ENCODE measurements around the gene AJAP1.

AJAP1 gene

DNA sequence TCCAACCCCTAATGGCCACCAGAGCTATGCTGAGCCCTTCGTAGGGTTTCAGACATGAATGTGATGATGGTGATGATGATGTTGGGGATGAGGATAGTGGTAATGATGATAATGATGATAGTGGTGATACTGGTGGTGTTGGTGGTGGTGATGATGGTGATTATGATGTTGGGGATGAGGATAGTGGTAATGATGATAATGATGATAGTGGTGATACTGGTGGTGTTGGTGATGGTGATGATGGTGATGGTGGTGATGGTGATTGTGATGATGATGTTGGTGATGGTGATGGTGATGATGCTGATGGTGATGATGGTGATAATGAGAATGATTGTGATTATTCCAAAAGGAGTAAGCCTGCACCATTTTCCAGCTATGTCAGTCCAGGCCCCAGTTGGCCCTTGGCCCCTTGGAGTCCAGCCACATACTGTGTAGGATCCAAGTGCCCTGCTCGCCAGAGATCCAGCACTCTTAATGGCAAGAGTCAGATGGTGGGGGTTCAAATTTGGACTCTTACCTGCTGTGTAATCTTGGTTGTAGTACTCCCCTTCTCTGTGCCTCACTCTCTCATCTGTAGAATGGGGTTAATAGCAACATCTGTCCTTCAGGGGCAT lies 28.3 kb downstream of the AJAP1 start:
- no peak for DNase-seq (ENCODE audit: low read depth)

DNA sequence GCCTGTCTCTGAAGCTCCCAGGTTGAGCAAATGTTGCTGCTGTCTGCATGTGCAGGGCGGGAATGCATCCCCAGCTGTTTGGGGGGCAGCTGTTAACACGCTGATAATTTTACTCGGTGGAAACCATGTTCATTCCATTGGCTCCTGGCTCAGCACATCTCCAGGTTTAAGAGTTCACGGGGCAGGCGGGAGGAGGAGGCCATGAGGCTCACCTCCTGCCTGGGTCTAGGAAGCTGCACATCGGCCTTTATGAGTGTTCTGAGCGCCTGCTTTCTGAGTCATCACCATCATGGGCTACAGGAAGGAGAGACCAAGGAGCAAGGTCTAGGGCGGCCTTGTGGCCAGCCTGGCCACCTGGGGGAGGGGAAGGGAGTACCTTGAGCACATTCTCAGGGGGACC lies 29.7 kb downstream of the AJAP1 start:
- DNase-seq (ENCODE audit: low read depth) = no peak

DNA sequence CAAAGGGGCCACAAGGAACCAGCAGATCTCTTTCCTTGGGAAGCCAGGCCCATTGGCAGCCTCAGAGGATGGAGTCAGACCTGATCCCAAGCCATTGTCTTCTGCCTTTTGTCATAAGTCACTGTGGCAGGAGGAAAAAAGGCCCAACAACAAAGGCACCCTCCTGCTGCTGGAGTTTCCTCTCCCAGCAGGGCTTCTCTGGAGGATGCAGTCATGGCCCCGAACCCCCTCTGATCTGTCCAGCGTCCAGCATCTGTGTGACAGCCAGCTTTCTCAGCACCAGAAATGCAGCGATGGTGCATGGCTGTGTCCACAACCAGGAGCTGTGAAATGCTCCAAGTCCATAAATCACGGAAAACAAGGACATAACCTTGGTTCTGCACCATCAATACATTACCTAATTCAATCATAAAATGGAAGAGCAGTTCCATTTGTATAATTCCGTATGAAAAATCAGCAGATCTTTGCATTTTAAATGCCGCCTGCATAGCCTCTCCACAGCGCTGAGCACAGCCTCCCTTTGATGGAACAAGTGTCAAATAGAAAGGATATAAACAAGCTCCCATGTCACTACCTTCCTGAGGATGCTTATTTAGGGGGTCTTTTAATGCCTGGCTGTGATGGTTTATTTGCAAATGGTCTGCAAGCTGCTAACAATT lies 30.6 kb downstream of the AJAP1 start:
- DNase-seq (ENCODE audit: low read depth) = no peak

DNA sequence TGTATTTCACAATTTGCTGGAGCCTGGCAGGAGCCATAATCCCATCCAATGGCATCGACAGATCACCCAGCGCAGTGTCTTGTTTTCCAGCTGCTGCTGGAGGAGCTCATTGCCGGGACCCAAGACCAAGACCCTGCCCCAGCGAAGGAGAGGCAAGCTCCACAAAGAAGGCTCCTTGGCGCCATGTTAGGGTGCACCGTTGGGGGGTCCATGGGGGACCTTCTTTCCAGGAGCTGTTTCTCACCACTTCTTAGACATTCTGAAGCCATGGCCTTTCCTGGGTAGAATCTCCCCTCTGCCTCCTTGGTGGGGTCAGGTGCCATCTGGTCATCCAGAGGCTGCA lies 31.1 kb downstream of the AJAP1 start:
- no peak for DNase-seq (ENCODE audit: low read depth)

DNA sequence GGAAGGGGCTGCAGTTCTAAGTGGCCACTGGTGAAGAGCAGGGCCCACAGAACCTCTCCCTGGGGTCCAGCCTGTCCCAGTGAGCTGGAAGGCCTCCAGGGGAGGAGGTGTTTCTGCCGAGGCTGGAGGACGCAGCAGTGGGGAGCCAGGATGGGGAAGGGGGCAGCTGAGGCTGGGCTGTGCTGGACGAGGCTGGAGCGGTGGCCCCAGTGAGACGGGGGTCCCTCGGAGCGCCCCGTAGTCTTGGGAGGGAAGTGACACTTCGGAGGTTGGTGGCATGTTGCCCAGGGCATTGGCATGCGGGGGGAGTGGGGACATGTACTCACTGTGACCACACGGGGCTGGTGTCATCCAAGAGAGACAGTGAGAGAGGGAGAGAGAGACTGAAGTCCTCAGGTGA lies 33.5 kb downstream of the AJAP1 start:
- no peak for DNase-seq (ENCODE audit: low read depth)

DNA sequence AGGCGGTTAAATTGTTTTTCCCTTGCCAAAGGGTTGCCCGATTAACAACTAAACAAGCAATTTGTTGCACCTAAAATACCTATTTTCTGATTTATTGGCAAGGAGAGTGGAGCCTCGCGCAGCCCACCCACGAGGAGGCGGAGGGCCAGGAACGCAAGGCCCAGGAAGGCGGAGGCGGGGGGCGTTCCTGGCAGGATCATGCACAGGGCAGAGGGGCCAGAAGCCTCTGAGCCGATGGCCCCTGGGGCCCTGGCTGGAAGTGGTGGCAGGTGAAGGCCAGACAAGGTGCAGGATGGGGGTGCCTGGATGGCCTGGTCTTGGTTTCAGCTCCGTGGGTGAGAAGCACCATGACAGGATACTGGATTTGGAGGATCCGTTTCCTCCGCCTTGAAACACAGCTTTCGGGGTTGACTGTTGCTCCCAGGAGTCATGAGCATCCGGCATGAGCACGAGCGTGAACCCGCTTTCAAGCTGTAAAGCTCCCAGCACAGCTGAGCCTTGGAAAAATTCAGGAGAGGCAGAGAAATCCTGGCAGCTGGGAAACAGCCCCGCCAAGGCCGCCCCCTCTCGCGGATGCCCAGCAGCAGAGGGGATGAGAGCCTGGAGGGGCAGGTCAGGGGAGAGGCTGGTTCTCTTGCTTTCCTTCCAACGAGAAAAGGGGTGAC lies 35.0 kb downstream of the AJAP1 start:
- DNase-seq (ENCODE audit: low read depth) = no peak

DNA sequence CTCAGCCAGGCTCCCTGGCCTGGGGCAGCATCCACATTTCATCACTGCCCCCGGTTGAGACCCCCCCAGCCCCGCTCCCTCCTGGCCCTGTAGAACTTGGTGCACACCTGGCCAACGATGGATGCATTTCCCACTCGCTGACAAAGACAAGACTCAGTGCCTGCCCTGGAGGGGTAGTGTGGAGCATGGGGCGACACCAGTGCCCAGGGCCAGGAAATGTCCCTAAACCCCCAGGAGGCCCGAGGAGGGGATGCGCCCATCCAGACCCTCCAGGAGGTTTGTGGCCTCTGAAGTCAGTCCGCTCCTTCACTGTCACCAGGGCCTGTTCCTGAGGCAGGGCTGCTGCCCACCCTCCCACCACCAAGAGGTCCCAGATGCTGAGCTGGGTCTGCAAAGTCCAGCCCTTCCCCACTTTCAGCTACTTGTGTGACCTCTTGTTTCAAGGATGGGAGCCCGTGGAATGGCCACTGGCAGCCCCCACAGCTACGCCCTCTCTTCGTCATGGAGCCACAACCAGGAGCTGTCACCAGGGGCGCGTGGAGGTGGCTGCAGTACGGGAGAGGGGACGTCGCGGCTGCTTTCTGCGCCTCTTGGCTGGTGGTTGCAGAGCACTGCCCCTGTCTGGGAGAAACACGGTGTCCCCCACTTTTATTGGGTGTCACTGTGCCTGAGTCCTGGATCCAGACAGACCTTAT lies 35.7 kb downstream of the AJAP1 start:
- DNase-seq (ENCODE audit: low read depth) = no peak

DNA sequence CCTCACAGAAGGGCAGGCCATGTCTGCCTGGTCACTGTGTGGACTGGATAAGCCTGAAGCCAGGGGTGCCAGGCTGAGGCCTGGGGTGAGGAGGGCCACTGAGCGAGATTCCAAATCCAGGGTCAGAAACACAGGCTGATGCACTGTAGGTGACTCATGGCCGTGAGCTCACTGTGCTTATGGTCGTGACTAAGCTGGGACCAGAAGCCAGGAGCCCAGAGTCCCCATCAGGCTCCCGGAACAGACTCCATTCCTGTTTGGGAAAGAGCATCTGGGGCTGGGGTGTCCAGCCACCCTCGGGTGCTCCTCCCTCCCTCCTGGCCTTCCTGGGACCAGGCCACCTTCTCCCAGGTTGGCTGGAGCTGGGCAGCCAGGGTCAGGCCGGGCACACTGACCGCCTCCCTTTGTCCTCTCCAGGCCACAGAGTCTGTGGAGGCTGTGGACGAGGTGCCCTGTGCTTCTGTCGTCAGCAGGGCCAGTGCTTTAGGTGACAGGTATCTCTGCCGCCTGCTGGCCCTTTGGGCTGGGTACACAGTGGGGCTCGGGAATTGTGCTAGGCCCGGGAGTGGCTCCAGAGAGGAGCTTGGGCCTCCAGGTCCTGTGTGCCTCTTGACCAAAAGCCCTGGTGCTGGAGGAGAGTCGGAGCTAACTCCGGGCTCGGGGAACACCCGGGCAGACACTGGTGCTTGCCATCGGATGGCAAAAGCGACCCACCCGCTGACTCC lies 36.7 kb downstream of the AJAP1 start:
- no peak for DNase-seq (ENCODE audit: low read depth)

DNA sequence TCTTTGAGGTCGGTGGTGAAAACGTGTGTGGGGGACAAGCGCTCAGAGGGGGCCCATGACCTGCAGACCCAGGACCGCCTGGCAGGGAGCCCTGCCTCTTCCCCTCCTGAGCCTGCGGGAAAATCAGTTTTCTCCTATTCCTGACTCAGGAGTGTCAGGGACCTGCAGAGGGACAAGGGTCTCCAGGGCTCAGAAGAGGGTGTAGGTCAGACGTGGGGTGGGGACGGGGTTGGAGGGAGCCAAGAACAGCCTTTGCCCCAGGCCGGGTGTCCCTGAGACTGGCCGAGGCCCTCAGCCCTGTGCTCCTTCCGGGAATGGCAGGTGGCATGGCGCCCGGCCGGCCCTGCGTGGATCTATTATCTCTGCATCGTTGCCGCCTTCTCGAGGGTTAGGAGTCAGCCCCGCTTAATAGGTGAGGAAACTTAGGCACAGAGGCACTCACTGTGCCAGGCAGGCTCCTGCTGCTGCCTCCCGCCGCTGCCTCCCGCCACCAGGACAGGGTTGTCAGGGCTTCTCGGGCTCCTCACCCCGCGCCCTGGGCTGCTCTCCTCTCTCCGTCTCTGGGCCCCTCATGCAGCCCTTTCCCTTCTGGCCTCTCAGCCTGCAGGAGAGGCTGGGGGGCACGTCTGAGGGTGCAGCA lies 37.5 kb downstream of the AJAP1 start:
- DNase-seq (ENCODE audit: low read depth) = no peak

DNA sequence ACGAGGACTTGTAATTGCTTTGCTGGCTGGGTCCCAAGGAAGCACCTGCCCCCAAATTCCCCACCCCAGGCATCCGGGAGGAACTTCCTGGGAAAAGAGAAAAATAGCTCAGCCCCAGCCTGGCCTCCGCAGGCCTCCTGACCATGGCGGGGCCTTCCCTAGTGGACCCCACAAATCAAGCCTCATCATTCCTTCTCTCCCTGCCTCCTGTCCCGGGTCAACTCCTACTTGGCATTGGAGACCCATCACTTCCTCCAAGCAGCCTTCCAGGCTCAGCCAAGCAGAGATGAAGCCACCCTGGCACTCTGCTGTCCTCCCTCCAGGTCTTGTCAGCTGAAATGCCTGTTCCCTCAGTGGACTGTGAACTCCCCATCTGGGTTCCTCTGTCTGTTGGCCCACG lies 38.0 kb downstream of the AJAP1 start:
- no peak for DNase-seq (ENCODE audit: low read depth)

DNA sequence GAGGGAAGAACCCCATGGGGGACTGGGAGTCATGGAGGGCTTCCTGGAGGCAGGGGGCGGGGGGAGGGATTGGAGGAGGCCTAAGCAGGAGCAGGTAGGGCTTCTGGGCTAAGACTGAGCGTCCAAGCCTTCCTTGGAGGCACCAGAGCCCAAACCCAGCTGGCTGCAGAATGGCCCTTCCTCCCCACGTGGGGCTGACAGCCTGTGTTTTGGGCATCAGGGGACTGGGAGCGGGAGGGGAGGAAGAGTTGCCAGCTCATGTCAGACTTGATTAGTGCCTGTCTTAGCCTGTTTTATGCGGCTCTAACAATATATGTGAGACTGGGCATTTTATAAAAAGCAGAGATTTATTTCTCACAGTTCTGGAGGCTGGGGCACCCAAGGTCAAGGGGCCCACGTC lies 38.9 kb downstream of the AJAP1 start:
- DNase-seq (ENCODE audit: low read depth) = no peak

DNA sequence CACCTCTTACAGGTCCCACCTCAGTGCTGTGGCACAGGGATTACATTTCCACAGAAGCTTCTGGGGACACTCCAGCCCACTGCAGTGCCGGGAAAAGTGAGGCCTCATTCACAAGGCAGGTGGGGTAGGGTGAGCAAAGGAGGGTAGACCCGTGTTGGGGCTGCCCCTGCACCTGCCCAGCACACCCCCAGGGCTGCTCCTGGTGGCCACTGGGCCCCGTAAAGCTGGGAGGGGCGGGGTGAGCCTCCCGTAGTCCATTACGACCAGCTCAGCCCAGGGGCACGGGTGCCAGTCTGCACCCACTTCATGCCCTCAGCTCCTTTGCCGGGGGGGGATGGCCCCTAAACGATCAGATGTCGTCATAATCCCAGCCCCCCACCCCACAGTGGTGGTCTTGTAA lies 39.5 kb downstream of the AJAP1 start:
- no peak for DNase-seq (ENCODE audit: low read depth)

DNA sequence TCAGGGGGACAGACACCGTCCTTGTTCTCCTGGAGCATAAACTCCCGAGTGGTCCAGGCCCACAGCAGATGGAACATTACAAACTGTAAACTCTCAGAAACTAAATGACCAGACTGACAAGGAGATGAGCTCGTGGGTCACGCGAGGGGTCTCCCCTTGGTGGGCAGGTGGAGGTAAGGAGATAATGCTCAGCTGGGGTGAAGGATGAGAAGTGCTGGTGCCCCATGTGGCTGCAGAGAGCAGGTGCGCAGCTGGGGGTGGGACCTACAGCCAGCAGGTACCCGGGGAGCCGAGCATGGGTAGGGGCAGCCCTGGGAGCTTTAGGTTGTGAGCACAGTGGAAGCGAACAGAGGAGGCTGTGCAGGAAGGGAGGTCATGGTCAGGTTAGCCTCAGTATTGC lies 40.1 kb downstream of the AJAP1 start:
- DNase-seq (ENCODE audit: low read depth) = no peak

DNA sequence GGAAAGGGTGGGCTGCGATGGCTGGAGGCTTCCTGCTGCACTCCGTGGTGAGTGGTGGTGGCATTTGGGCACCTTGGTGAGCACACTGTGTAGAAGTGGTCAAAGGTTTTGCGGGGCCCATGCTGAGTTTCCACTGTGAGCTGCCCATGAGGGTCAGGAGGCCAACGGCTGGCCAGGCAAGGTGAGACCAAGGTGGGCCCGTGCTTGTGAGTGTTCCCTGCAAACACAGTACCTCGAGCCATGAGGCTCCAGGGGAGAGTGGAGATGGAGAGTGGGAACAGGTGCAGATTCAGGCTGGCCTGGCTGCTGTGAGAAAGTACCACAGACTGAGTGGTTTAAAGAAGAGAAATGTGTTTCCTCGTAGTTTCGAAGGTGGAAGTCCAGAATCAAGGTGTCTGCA lies 40.8 kb downstream of the AJAP1 start:
- DNase-seq (ENCODE audit: low read depth) = no peak

DNA sequence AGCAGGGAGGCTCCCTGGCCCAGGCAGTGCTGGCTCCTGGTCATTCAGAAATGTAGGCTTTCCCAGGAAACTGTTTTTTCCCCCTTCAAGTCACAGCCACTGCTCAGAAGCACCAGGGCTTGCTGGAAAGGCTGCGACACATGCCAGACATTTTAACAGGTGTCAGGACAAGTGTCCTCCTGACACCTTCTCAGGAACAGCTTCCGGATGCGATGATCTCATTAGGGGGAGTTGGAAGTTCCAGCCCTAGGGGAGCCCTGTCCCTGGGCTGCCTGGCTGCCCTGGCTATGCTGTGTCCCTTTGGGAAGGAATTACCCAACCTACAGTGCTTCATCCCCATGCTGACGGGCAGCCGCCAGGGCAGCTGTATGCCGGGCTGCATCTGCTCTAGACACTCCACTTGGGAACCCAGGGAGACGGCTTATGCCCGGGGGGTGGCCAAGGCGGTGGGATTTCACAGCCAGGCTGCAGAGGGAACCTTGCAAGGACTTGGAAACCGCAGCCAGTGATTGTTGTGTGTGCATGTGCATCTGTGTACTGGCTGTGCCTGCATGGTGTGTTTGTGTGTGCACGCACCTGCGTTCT lies 41.8 kb downstream of the AJAP1 start:
- DNase-seq (ENCODE audit: low read depth) = no peak

DNA sequence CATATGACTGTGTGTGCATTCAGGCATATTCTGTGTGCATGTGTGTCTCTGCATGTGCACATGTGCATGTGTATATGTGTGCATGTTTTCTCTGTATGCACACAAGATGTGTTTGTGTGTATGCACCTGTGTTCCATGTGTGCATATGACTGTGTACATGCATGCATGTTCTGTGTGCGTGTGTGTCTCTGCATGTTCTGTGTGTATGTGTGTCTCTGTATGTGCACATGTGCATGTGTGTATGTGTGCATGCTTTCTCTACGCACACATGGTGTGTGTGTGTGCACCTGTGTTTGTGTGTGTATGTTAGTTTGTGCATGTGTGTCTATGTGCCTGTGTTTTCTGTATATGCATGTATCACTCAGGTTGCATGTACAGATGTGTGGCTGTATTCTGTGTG lies 42.3 kb downstream of the AJAP1 start:
- no peak for DNase-seq (ENCODE audit: low read depth)

DNA sequence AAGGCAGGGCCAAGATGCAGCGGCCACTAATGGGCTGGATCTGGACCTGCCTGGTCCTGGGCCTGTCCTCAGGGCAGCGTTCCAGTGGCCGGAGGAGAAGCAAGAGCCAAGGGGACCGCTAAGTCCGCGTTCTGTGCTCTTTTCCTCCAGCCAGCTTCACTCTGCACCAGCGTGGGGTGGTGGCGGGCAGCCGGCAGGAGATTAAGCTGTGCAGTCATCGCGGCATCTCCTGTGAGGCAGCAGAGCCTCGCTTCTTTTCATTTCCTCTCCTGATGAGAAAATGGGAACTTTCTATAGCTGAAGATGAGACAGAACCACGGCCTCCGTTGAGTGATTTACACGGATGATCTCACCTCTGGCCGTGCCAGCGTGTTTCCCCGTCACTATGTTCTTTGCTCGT lies 43.4 kb downstream of the AJAP1 start:
- DNase-seq (ENCODE audit: low read depth) = no peak

DNA sequence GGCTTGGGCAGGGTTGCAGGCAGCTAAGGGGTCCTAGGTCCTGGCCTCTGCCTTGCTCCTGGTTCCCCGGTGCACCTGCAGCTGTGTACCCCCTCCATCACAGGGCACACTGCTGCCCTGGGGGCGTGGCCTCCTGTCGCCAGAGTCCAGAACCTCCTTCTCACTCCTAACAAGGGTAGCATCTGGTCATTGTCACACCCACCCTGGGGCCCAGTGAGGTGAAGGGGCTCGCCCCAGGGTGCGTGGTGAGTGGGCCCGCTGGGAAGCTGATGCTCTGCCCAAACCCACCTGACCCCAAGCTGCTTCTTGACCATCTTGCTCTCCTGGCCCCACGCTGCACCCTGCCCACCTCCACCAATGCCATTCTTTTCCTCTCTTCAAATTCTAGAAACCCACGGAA lies 44.5 kb downstream of the AJAP1 start:
- no peak for DNase-seq (ENCODE audit: low read depth)

DNA sequence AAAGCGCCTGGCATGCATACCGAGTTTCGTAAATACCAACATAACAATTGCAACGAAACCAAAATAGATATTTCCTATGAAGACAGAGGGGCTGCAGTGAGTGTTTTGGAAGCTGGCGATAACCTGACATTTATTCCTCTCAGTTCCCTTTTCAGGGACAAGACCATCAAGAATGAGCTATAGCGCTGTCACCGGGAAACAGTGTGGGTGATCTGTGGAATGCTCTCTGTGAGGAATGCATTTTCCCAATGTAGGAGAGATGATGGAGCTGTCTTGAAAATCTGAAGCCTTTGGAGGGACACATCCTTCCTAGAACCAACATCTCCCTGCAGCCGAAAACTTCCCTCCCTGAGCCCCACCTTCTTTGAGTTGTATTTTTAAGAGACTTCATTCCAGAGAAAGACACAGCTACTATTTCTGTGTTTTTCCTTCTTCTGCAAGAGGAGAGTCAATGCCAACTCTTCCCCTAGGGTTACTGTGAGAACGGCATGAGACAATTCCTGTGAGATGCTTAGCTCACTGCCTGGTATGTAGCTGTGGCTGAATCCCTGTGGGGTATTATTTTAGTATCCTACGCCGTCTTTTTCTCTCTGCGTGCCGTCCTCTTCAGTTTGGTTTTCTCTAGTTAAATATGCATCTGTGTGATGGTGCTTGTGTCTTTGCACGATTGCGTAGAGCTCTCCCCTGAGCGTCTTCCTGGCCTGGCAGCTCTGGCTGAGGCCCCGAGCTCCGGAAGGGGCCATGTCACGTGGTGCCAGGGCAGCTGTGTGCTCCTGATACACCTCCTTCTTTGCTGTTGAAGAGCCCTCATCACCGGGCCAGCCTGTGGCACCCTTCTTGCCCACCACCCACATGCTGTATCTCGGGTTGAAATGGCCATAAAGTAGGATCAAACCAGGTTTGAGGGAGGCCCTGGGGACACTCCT lies 45.2 kb downstream of the AJAP1 start:
- no peak for DNase-seq (ENCODE audit: low read depth)

DNA sequence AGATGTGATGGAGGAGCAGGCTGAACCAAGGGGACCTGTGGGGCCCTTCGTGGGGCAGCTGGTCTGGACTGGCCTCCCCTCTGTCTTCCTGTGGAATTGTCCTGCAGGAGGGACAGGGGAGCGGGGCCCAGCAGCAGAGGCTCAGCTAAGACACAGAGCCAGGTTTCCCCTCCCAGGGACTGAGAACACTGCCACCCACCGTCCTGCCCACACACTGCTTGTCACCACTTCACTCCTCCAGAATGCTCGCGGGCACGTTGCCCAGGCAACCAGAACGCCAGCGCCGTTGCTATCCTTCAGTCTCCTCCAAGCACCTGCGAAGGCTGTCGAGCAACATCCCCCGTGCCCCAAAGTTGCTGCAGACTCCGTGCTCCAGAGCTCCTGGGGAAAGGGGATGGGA lies 46.4 kb downstream of the AJAP1 start:
- DNase-seq (ENCODE audit: low read depth) = no peak

DNA sequence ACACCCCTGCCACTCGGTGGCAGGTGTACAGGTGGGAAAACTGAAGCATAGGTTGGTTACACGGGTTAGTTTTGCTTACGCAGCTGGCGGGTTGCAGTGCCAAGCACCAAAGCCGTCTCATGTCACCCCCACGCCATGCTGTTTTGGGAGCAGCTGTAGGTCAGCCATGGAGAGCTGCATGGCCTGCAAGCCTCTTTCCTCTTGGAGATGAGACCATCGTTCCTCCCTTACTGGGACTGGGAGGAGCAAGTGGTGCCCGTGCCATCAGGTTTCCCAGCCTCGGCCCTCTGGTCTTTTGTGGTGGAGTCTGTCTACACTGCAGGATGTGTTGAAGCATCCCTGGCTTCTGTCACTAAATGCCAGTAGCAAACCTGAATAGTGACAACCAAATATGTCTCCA lies 46.9 kb downstream of the AJAP1 start:
- no peak for DNase-seq (ENCODE audit: low read depth)

Measured in non-pigmented ciliary epithelial cell (primary cell).